Gastroesophageal sphincter (tissue), 3 donors: ENCODE results near the gene VSNL1.

ENCODE experiments used
- POLR2A ChIP-seq, 2 donors: fragments of 450-650 bp; IDR thresholded peaks; one replicate each; pipeline ENCODE4 v1.6.1; 2017; ENCODE audit warnings: antibody characterized with exemption in 2 of 2, mild to moderate bottlenecking in 2 of 2, moderate library complexity in 1 of 2
- TF ChIP-seq, protein P1 (sequence below), 4 experiments: fragments of 200-600 bp in 2 of 4; fragments of 450-650 bp in 2 of 4; sonication (generic) in 1 of 4; IDR thresholded peaks; one replicate each; pipeline ENCODE4 v1.5.1; 2017 to 2019; ENCODE audit warnings: antibody characterized with exemption in 4 of 4, mild to moderate bottlenecking in 2 of 4, moderate library complexity in 2 of 4

DNA sequence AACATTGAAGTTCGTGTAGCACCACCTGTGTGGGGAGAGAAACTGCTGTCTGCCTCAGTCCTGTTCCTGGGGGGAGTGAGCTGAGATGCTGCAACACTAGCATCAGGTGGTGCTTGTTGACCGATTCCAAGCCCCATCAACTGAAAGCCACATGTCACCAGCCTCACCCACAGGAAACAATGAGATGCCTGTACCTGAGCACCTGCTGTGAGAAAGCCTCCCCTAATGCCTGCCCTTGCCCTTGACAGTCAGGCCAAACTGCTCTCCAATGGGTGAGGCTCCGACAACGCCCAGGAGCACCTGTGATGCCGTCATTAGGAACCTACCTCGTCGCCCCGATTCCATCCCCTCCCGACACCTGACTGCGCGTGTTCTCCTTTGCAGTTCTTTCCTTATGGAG, 108.5 kb downstream of the VSNL1 start:
- TF ChIP-seq, protein P1, sequence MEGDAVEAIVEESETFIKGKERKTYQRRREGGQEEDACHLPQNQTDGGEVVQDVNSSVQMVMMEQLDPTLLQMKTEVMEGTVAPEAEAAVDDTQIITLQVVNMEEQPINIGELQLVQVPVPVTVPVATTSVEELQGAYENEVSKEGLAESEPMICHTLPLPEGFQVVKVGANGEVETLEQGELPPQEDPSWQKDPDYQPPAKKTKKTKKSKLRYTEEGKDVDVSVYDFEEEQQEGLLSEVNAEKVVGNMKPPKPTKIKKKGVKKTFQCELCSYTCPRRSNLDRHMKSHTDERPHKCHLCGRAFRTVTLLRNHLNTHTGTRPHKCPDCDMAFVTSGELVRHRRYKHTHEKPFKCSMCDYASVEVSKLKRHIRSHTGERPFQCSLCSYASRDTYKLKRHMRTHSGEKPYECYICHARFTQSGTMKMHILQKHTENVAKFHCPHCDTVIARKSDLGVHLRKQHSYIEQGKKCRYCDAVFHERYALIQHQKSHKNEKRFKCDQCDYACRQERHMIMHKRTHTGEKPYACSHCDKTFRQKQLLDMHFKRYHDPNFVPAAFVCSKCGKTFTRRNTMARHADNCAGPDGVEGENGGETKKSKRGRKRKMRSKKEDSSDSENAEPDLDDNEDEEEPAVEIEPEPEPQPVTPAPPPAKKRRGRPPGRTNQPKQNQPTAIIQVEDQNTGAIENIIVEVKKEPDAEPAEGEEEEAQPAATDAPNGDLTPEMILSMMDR (IDR thresholded peaks at IDR 0.05), result no peak
- TF ChIP-seq POLR2A (IDR thresholded peaks at IDR 0.05), result no peak
